Posterior cingulate gyrus (tissue), 11 donors: ENCODE measurements around the gene PAFAH1B1.
"Not testable (repeated sequence)": the region's sequence is repeated elsewhere in the genome, so short reads cannot be mapped to it uniquely, and the experiment has no call there.

ENCODE experiments used
- DNase-seq, 10 donors: peaks; one replicate each; pipeline versions ENCODE4 v3.0.0 to v3.0.0-alpha.2; 2020 to 2021; ENCODE audit warnings: mixed read lengths in 3 of 10
- intact Hi-C: fragments of 100-400 bp; cut with DNase I; formaldehyde crosslinking; loops from one replicate; pipeline ENCODE4 v1.15.1; 2023

The PAFAH1B1 gene

DNA sequence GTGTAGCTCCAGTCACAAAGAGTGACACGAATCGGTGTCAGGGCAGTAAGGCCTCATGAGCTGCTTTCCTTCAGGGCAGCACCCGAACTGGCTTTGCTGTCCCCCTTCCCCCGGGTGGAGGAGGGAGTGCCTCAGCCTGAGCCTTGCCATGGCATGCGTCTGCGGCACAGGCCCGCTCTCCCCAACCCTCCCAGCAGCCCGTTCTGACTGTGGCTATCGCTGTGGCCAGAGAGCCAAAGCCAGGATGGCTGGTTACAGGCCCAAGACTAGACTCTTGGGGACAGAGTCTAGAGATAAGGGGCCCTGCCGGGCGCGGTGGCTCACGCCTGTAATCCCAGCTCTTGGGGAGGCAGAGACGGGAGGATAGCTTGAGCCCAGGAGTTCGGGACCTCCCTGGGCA is 92.2 kb downstream of the PAFAH1B1 start:
- peak in 2 of 10 donors; percentile 63 to 76 for DNase-seq
- intact Hi-C loops, result no loop called here

DNA sequence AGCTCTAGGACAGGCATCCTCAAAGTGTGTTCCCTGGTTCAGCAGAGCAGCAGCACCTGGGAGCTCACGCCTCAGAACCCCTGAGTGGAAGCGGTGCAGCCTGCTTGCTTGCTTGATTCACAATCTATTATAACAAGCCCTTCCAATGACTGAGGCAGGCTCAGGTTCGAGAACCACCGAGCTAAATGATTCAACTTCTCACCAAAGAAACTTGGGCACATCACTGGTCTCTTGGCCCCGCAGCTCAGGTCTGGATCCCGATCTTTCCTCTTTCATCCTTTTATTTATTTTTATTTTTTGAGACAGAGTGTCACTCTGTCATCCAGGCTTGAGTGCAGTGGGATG is 93.6 kb downstream of the PAFAH1B1 start:
- intact Hi-C loops, result no loop called here
- DNase-seq, result peak in 1 of 10 donors; percentile 70

DNA sequence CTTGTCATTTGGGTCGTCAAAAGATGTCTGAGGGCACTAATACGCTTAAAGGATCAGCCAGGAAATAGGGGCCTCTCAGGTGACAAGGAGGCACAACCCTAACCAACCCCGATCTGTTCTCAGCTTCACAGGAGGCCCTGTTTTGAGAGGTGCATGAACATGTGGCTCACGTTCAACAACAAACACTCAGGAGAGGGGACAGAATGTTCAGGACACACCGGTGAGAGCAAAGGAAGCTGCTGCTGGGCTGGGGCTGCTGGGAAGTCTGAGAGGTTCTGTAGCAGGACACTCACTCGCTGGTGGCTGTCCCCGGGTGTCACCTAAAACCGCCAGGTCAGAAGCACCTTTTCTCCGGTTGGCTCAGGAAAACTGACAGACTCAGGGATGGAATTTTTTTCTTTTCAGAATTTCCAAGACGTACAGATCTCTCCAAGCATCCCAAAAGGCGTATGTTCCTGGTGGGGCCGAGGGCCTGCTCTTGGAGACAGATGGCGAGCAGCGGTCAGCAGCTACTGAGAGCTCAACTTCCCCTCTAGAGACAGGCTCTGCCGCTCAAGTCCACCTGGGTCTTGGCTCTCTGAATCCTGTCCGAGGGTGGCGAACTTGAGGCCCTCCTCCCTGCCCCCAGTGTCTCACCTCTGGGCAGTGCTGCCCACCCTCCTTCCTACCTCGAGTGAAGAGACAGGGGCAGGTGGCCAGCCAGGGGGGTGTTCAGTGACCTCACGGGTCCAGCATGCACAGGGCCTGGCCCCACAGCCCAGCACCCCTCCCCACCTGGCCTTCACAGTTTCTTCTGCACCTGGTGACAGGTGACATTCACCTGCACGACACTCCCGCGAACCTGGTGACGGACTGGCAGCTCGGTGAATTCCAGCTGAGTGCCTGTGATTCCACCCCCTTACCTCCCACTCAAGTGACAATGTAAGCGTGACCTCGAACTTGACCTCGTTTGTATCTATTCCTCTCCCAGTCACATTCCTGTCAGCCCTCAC is 95.2 kb downstream of the PAFAH1B1 start:
- peak in 3 of 10 donors; percentile 13 to 81 (median 80) for DNase-seq
- intact Hi-C loops, result no loop called here

GRCh38 chr17:2689411-2690164 is 96.1 kb downstream of the PAFAH1B1 start:
- intact Hi-C loops, result no loop called here
- DNase-seq, result peak in 3 of 10 donors; percentile 13 to 88 (median 83)

DNA sequence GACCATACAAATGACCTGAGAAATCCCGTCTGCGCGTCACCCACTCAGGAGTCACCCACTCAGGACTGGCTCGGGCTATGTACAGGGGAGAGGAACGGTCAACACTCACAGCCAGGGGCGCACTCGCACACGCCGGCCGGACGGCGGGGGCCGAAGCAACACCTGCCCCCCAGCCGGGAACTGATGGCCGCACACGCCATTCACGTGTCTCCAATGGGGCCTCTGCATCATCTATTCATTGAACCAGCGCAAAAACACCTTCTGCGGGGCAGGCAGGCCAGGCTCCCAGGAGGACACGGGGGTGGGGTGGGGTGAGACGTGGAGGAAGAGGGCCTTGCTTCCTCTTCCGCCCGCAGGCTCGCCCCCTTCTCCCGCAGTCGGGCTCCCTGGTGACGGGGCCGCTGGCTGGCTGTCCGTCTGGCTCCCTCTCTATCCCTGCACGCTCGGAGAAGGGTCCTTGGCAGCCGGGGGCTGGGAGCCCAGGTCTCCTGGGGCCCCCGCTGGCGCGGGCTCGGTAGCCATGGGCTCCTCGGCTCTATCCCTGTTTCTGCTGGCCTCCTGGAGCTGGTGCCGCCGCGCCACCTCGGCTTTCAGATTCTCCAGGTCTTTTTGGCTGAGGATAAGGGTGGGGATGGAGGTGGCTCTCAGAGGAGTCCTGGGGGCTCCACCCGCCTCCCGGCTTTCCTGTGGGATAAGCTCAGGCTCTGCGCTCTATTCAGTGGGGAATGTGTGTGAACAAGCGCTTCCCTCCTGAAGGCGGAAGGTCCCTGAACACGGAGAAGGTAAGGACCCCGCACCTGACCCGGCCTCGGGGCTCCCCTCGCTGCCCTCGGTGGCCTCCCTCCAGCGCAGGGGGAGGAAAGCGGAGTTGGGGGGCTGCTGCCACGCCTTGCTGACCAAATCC is 97.0 kb downstream of the PAFAH1B1 start:
- intact Hi-C loops, result no loop called here

DNA sequence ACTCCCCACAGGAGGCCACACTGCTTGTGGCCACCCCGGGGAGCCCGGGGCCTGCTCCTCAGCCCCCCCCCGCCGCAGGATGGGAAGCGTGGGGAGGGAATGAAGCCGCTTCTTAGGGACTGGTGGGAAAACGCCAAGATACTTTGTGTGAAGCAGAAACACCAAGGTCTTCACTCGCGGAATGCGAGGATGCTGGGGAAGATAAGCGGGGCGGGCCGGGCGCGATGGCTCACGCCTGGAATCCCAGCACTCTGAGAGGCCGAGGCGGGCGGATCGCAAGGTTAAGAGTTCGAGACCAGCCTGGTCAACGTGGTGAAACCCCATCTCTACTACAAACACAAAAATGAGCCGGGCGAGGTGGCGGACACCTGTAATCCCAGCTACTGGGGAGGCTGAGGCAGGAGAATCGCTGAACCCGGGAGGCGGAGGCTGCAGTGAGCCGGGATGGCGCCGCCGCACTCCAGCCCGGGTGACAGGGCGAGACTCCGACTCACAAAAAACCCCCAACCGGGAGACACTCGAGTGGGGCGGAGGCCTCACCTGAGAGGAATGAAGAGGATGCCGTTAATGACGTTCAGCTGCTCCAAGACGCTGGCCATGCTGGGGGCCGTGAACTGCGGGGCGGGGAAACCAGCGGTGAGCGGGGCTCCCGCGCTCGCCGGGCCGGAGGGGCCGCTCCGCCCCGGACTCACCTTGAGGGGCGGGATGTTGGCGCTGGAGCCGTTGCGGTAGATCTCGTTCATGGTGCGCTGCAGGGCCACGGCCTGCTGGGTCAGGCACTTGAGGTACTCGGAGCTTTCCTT is 97.8 kb downstream of the PAFAH1B1 start:
- DNase-seq, result peak in 3 of 10 donors; percentile 59 to 78 (median 59)

More for the DNA sequence above, 97.0 kb downstream of the PAFAH1B1 start:
- peak in 4 of 10 donors; percentile 6 to 73 (median 62) for DNase-seq

GRCh38 chr17:2691965-2692780 is 98.7 kb downstream of the PAFAH1B1 start:
- intact Hi-C loops, result no loop called here
- DNase-seq, result peak in 4 of 10 donors; percentile 7 to 85 (median 73)

More for the DNA sequence above, 97.8 kb downstream of the PAFAH1B1 start:
- intact Hi-C loops, result no loop called here

DNA sequence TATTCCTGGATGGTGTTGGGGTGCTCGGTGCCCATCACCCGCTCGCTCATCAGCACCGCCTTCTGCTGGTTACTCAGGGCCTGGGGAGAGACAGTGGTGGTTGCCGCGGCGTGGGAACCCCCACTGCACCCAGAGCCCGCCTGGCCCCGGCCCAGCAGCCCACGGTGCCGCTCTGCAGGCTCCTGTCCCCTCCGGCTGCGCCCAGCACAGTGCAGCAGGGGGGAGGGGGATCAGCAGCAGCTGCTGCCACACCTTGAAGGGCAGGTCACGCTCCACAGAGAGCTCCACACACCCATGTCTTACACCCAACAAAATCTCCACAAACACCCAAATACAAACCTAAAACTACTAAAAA is 99.3 kb downstream of the PAFAH1B1 start:
- intact Hi-C loops, result no loop called here
- DNase-seq, result peak in 1 of 10 donors; percentile 48

DNA sequence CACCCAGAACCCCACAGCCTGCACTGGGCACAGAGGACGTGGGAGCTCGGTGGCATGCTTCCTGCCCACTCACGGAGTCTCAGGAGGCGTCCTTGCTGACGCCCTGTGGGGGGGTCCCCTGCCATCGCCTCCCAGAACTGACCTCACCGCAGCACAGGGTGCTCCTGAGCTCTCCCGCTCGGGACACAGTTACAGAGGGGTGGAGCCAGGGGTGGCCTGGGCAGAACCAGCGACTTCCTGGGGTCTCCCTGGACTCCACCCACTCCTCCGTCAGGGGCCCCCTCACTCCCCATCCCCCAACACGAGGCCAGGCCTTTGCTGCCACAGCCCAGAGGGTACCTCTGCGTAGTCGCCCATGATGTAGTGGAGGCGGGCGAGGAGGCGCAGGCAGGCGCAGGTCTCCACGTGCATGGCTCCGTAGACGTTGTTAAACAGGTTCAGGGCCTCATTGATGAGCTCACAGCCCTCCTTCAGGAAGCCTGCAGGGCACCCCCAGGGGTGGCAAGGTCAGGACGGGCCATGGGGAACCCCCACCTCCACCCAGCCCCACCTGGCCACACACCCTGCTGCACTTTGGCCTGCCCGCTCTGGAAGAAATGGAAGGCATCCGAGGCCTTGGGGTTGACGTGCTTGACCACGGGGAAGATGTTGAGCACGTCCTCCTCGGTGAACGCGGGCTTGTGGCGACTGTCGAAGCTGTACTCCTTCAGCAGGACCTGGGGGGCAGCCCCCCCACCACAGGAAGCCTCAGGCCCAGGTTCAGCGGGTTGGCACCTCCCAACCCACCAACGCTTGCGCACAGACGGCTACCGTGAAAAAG is 100.3 kb downstream of the PAFAH1B1 start:
- peak in 3 of 10 donors; percentile 1 to 80 (median 67) for DNase-seq
- intact Hi-C loops, result no loop called here

- intact Hi-C loops, result no loop called here
- DNase-seq, result peak in 2 of 10 donors; percentile 54 to 76
These were observed 101.2 kb downstream of the PAFAH1B1 start for GRCh38 chr17:2694381-2695242.

DNA sequence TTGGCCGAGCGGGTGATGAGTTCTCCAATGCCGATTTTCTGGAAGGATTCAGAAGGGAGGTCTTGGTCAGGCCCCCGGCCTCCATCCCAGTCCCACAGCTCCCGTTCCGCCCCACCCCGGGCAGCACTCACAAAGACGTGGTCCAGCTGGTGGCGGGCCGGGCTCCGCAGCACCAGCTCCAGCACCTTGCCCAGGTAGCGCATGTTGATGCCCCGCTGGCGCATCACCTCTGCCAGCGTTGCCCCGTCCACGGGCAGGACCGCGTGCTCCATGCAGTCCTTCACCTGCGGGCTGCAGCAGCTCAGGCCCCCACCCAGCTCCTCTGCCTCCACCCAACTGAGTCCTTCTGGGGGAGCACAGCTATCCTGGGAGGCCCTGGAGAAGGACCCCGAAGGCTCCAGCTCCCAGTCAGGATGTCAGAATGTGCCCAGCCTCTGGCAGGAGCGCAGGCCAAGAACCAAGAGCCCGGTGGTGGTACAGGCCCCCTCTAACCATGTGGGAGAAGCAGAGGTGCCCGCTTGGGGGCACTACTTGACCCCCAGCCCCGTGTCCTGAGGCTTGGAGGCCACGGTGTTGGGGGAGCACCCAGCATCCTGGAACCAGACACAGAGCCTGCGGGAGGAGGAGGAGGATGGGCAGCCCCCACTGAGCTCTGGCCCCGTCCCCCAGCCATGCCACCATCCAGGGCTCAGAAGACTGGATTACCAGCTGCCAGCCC is 101.9 kb downstream of the PAFAH1B1 start:
- DNase-seq, result peak in 4 of 10 donors; percentile 7 to 80 (median 62)
- intact Hi-C loops, result no loop called here

GRCh38 chr17:2695961-2696760 is 102.7 kb downstream of the PAFAH1B1 start:
- intact Hi-C loops, result no loop called here
- DNase-seq, result peak in 3 of 10 donors; percentile 62 to 78 (median 72)

DNA sequence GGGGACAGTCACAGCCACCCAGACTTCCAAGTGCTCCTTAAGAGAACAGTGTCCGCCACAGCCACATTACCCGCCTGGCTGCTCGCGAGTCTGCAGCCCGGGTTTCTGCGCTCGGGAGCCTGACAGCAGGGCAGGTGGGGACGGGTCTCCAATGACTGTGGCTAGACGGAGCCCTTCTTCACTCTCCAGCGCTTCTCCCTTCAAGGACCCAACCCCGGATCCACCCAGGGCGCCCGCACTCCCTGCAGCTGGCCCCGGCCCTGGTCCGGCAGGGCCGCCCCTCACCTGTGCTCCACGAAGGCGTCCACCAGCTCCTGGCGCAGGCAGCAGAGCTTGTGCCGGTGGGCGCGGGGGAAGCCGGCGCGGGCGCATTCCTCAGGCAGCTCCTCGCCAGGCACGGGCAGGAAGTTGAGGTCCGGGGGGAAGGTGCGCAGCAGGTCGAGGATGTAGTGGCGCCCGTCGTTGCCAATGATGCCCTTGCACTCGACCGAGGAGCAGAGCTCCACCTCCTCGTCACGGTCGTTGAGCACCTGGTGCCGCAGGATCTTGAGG is 104.2 kb downstream of the PAFAH1B1 start:
- peak in 4 of 10 donors; percentile 4 to 82 (median 54) for DNase-seq
- intact Hi-C loops, result no loop called here

DNA sequence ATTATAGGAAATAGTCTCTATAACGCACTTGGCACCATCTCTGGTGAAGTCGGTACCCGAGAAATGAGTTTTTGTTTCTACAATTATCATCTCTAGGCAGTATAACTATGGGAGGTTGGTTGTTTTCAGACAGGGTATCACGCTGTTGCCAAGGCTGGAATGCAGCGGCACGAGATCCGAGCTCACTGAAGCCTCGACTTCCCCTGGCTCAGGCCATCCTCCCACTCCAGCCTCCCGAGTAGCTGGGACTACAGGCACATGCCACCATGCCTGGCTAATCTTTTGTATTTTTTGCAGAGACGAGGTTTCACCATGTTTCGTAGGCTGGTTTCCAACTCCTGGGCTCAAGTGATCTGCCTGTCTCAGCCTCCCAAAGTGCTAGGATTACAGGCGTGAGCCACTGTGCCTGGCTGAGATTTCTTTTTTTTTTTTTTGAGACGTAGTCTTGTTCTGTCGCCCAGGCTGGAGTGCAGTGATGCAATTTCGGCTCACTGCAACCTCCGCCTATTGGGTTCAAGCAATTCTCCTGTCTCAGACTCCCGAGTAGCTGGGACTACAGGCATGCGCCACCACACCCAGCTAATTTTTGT is 105.9 kb downstream of the PAFAH1B1 start:
- peak in 4 of 10 donors; percentile 11 to 63 (median 34) for DNase-seq
- intact Hi-C loops, result not testable (repeated sequence)
